Endometrium (tissue), 2 donors: ENCODE data around the gene ATG16L2.
"Not testable (repeated sequence)": the region's sequence is repeated elsewhere in the genome, so short reads cannot be mapped to it uniquely, and the experiment has no call there.

ENCODE experiments used
- FAIRE-seq: peaks from 2 replicates; lab custom pipeline; 2012; peaks lifted over from hg19 to GRCh38; lab: Jason Lieb, UNC
- donor health status: control.
- donor health status: control.

ATG16L2 gene

DNA sequence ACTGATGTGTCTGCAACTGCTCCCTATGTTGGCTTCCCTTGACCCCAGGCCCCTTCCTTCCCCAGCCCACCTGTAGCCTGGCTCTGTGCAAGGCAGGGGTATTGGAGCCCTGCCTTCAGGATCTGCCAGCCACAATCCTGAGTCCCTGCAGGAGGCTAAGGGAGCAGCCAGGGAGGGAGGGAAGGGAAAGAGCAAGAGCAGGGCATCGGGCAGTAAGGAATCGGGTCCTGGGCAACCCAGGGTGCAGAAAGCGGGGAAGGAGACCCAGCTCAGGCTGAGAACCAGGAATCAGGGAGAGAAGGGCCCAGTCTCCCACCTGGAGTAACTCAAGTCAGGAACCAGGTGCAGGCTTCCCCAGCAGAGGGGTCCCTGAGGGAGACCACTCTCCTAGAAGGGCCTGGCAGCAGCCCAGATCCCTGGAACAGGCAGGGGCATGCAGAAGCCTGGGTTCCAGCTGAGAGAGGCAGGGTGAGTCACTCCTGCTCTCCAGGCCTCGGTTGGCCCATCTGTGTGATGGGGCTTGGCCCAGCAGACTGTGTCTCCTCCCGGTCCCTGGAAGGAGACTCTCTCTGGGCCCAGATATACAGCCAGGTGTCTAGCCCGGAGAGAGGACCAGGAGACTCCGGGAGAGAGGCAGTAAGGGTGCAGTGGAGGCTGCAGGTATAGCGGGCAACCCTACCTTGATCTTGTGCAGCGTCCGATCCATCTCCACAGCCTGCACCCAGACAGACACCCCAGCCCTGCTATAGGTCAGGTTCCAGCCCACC, 33.7 kb upstream of the ATG16L2 start:
- FAIRE-seq, result no peak

DNA sequence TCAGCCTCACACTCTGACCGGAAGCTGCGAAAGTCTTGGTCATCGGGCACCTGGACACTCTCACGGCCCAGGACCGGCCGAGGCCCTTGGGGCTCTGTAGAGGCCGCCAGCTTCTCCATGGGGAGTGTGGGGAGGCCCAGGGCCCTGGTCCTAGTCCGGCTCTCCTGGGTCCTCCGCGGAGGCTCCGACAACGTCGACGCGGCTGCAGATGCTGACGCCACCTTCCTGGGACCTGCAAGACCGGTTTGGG, 33.2 kb upstream of the ATG16L2 start:
- FAIRE-seq, result no peak

DNA sequence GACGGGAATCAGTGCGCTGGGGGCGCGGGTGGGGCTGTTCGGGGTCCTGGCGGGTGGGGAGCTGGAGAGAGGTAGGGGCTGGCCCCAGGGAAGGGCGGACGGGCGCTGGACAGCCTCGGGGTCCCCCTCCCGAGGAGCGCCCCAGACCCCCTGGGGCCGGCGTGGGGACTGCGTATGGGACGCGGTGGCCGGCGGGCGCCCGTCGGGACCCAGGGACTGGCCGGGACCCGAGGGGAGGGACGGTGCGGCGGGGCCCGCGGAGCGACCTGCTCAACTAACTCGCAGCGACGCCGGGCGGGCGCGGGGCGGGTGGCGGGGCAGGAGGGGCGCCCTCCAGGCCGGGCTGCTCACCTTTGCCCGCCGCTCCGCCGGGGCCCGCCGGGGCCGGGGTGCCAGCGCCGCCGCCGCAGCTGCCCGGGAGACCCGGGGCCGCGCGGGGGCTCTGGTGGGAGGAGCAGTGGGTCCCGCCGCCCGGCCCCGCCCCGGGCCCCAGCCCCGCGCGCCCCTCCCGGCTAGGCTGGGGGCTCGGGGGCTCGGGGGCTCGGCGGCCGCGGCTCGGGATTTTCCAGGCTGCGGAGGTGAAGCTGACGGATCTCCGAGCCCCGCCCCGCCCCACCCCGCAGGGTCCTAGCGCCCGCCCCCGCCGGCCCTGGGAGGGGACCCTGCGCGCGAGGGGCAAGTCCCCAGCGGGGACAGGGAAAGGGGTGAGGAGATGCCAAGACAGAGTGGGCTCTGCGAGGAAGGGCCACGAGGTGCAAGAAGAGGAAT, 32.7 kb upstream of the ATG16L2 start:
- FAIRE-seq, result no peak

- FAIRE-seq, result no peak
These were observed 31.9 kb upstream of the ATG16L2 start for GRCh38 chr11:72782081-72782920.

DNA sequence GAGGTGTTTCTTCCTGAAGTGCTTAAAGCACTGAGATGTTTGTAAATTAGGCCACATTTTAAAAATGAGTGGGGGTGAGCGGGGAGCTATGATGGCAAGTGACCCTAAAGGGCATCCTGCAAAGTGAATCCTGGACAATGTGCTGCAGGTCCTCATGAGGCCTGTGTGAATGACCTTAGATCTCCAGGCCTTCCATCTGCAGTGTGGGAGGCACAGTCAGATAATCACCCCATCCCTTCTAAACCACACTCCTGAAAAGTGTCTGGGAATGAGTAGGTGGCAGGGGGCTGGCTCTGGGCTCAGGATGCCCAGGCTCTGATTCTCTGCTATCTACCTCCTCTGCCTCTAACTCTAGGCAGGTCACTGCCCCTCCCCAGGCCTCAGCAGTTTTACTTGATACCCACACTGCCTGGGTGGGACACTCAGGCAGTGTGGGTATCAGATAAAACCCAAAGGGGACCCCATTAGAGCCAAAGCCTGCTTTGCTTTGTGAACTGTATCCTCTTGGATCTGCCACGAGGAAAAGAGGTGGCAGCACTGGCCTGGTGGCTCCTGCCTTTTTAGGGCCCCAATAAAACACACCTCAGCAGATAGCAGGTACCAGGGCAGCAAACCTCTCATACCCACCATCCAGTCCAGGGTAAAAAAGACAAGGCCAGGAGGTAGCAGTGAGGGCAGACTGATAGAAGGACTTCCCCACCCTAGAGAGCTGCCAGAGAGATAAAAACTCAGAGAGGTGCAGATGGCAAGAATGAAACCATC, 30.9 kb upstream of the ATG16L2 start:
- FAIRE-seq, result no peak

GRCh38 chr11:72784662-72785061, 29.5 kb upstream of the ATG16L2 start:
- FAIRE-seq, result no peak

DNA sequence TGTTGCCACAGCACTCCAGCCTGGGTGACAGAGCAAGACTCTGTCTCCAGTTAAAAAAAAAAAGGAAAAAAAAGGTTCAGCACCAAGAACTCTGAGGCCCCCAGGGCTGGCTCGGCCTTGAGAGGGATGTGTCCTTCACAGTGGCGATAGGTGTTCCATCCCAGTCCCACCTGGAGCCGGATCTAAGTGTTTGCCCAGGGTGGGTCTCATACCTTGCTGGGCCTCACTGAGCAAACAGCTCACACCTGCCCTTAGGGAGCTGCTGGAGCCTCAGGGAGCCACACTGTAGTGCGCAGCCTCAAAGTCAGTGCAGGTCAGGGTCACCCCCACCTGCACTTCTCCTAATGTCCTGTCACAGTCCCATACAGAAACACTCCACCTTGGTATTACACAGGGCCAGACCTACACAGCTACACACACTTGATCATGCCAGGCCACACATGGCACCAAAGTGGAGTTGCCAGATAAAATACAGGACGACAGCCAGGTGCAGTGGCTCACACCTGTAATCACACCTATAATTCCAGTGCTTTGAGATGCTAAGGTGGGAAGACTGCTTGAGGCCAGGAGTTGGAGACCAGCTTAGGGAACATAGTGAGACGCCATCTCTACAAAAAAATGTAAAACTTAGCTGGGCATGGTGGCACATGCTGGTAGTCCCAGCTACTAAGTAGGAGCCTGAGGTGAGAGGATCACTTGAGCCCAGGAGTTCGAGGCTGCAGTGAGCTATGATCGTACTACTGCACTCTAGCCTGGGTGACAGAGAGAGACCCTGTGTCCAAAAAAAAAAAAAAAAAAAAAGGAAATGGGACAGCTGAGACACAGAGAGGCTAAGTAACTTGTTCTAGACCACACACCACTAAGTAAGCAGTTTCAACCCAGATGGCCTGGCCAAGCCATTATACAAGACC, 27.7 kb upstream of the ATG16L2 start:
- no peak for FAIRE-seq

- FAIRE-seq, result no peak
These were observed 26.8 kb upstream of the ATG16L2 start for GRCh38 chr11:72787216-72788104.

- no peak for FAIRE-seq
These were observed 26.0 kb upstream of the ATG16L2 start for GRCh38 chr11:72788241-72788640.

DNA sequence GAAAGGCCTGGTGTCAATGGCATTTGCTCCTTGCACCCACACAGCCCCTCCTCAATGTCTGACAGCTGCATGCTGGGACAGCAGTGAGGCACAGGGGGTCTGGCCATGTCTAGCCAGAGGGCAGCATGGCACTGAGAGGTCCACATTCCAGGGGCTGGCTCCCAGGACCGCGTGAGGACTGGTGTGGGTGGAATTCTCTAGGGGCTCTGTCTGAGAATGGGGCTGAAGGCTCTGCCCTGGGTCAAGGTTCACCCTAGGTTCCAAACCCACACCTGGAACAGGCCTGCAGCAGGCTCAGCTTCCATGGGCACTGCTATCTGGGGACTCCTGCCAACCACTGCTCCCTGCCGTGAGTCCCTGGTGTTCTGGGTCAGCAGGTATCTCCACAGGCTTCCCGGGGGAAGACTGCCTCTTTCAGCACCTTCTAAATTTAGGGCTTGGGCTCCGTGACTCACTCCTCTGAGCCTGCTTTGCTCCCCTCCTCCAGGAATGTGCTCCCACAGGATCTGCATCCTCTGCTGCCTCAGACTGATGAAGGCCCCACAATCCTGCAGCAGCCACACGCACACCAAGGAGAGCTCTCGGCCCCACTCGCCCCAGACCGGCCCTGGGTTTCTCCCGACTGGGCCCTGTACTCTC, 24.6 kb upstream of the ATG16L2 start:
- FAIRE-seq, result no peak

DNA sequence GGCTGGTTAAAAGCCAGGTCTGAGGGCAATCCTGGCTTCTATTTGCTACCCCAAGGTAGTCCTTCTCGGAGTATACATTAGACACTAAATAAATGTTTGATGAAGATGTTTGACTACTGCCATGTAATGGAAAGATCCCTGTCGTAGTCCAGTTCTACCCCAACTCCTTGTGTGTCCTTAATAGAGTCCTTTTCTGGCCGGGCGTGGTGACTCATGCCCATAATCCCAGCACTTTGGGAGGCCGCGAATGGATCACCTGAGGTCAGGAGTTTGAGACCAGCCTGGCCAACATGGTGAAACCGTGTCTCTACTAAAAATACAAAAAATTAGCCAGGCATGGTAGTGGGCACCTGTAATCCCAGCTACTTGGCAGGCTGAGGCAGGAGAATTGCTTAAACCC, 23.0 kb upstream of the ATG16L2 start:
- FAIRE-seq, result not testable (repeated sequence)

DNA sequence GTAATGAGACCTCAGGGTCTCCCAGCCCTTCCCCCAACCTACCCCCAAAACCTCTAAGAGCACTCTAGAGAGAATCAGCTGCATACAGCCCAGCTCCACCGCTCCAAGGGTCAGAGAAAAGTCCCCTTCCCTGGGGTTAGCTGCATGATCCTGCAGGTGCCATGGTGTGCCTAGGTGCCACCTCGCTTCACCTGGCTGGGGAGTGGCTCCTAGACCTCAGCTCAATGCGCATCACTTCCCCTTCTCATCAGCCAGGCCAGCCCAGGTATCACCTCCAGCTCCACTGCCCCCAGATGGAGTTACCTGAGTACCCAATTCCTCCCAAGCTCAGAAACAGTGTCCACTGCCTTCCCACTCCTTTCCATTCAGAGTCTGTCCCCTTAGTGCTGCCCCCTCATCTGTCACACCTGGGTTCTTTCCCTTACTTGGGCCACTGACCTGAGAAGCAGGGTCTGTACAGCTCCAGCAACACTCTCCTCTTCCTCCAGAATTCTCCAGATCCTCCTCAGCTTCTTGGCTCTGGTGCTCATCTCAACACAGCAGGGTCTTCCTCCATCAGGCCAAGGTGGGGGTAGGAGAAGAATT, 21.7 kb upstream of the ATG16L2 start:
- no peak for FAIRE-seq

DNA sequence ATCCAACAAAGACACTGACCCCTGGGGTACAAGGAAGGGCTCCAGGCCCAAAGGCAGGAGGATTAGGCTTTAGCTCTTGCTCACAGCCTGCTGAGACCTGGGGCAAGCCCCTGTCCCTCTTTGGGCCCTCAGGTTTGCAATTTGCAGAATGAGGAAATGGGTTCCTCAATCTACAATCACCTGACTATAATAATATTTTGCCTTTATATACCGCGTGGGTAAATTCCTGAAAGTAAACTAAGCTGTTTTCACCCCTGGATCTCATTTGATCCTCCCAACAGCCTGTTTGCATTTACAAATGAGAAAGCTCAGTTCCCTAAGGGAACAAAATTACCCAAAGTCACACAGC, 21.2 kb upstream of the ATG16L2 start:
- no peak for FAIRE-seq

DNA sequence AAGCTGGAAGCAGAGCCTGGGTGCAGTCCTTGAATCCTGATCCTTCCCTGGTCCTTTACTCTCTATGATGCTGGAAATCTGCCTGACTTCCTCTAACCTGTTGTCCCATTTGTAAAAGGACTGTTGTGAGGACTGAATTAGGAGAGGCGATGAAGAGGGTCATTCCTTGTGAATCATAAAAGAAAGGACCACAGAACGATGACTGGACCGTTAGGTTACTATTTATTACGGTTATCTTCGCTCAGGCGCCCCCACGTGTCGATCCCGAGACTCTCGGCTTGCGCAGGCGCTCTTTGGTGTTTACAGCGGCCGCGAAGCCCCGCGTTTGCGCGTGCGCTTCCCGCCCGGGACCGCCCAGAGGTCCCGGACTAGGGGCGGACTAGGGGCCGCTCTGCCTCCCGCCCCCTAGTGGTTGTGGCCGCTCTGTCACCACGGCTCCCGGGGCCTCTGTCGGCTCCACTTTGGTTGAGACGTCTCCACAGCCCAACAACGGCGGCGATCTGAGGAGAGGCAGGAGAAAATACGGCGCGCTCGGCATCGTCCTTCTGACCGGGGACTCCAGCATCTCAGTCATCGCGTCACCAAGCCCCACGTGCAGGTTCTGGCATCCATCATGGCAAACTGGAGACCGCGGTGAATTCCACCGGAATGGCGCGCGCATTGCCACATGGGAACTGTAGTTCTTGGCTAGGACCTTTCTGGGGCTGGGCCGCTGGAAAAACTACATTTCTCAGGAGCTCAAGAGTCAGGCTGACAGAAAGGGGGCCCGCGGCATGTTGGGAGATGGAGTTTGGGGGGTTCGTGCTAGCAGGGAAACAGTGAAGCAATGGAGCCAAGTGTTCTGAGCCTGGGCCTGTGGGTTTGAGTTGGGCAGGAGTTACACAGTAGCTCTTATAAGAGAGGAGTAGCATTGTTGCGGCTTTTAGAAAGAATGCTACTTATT, 20.5 kb upstream of the ATG16L2 start, which contains the start of gene STARD10:
Gene STARD10, minus strand, starts transcription at position 623 of the 943 bp plus-strand sequence. CDS start 12,866 bp downstream, outside the sequence.
- peak; percentile 83 for FAIRE-seq

DNA sequence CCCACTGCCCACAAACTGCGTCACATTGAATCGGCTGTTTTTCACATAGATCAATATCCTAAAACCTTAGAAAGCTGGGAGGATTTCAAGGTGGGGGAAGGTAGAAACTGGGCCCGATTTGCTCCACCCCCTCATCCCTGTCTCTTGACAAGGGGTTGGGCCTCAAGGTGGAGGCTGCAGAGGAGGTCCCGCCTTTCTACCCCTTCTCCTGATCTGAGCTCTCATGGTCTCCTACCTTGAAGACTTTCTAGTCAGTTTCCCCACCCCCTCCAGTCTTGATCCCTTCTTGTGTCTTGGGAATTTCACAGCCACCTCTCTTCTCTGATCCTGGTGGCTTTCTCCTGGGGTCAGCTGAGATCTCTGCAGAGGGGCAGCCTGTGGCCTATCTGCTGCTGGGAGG, 15.8 kb upstream of the ATG16L2 start:
- no peak for FAIRE-seq

DNA sequence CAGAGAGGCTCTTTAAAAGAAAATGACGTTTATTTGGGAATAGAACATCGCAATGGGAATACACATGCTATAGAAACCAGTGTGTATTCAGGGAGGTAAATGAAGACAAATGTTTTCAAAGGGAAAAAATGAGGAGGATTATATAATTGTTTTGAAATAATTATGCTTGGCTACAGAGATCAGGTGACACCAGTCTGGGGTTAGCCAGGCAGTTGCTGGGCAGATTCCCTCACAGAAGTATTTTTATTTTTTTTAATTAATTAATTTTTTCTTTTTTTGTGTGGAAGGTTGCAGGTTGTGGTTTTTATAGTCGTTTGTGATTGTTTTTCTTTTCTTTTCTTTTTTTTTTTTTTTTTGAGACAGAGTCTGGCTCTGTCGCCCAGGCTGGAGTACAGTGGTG, 14.8 kb upstream of the ATG16L2 start:
- FAIRE-seq, result no peak

GRCh38 chr11:72802822-72803221, 11.4 kb upstream of the ATG16L2 start:
- FAIRE-seq, result no peak

DNA sequence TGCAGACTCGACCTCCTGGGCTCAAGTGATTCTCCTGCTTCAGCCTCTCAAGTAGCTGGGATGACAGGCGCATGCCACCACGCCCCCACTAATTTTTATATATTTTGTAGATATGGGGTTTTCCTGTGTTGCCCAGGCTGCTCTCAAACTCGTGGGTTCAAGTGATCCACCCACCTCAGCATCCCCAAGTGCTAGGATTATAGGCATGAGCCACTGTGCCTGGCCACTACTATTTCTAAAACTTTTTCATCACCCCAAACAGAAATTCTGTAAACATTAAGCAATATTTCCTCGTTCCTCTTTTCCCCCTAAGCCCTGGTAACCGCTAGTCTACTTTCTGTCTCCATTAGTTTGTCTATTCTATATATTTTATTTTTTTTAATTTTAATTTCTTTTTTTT, 9.0 kb upstream of the ATG16L2 start:
- no peak for FAIRE-seq
